GM18519 (cell line): Measurements from ENCODE around the gene DTD1.
A peak's percentile ranks its signal among the peaks of the same experiment; 100 is the strongest.
"Not testable (repeated sequence)": the region's sequence is repeated elsewhere in the genome, so short reads cannot be mapped to it uniquely, and the experiment has no call there.

ENCODE experiments used
- ATAC-seq: cut with Tn5 transposase; IDR thresholded peaks from one replicate; pipeline ENCODE4 v1.9.1; 2021; ENCODE audit warnings: mild to moderate bottlenecking, moderate library complexity; ENCODE audit not compliant: unreplicated experiment, low FRiP score

Gene DTD1

GRCh38 chr20:18780385-18781130, 192.7 kb downstream of the DTD1 start:
- ATAC-seq = no peak

DNA sequence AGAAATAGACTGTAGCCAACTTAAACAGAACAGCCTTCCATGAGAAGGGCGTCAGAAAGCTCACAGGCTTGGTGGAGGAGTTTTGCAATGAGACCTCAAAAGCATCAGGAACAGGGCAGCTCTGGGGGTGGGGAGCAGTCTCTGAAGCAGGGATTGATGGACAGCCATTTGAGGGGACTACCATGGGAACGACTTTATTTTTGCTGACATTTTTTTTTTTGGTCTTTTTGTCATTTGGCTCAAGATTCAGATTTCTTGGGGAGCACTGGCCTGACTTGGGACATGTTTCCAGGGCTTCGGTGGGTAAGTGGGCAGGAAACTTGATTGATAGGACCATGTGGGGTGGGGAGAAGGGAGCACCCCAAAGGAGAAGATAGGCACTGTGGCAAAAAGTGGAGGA, 193.7 kb downstream of the DTD1 start:
- no peak for ATAC-seq

- no peak for ATAC-seq
Observed at GRCh38 chr20:18783385-18783959, 195.6 kb downstream of the DTD1 start.

- not testable (repeated sequence) for ATAC-seq
Observed at GRCh38 chr20:18787046-18787445, 199.2 kb downstream of the DTD1 start.

DNA sequence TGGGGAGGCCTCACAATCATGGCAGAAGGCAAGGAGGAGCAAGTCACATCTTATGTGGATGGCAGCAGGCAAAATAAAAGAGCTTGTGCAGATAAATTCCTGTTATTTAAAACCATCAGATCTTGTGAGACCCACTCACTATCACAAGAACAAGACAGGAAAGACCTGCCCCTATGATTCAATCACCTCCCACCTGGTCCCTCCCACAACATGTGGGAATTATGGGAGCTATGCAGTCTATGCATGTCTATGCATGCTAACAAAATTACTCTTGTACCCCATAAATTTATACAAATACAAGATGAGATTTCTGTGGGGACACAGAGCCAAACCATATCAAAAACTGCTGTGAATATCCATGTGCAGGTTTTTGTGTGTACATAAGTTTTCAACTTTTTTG, 200.2 kb downstream of the DTD1 start:
- ATAC-seq = no peak

GRCh38 chr20:18790787-18791186, 202.9 kb downstream of the DTD1 start:
- ATAC-seq = no peak

- peak; percentile 94 for ATAC-seq
Observed at GRCh38 chr20:18793625-18794427, 206.0 kb downstream of the DTD1 start.

GRCh38 chr20:18794428-18794787, 206.6 kb downstream of the DTD1 start:
- ATAC-seq = no peak

GRCh38 chr20:18795366-18795765, 207.5 kb downstream of the DTD1 start:
- ATAC-seq = no peak

GRCh38 chr20:18796282-18796833, 208.5 kb downstream of the DTD1 start:
- no peak for ATAC-seq

DNA sequence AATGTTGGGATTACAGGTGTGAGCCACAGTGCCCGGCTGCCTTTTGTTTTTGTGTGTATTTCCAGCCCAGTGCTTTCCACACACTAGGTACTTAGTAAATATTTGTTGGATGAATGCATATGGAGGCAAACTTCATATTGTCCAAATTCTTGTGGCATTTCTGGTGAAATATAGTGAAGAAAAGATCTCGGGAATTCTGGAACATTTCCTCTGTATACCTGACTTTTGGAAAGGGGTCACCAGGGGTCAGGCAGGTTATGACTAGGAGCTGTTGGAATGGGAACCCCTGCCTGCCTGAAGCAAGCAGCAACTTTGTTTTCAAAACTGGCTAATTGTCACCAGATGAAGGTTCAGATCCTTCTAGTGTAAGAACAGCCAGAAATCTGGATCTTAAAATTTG, 213.7 kb downstream of the DTD1 start:
- ATAC-seq = no peak

DNA sequence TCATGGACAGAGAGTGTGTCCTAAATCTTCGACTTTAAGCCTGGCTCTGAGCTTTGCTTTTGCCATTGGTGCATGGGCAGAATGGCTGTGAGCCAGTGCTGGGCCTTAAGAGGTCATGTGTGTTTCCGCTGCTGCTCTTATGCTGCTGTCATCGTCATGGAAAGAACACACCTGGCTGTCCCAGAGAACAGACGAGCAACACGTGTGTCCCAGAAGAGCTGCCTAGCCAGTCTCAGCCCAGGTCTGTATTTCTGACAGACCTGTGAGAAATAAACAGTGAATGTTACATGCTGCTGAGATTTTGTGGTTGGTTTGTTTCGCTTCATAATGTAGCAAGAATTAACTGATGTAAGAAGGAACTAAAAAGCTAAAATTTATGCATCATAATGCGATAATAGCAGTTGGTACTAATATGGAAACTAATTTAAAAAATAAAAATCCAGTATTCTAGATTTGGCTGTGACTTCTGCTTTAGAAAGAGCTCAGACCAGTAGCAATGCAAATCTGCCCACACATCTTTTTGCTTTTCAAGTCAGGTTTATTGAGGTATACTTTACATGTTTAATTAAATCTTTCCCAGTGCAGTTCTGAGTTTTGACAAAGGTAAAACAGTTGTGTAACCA, 214.3 kb downstream of the DTD1 start:
- ATAC-seq = peak; percentile 59

- no peak for ATAC-seq
Observed at GRCh38 chr20:18805881-18806280, 218.0 kb downstream of the DTD1 start.

GRCh38 chr20:18808712-18809111, 220.9 kb downstream of the DTD1 start:
- ATAC-seq = no peak

- ATAC-seq = no peak
Observed at GRCh38 chr20:18811186-18811585, 223.3 kb downstream of the DTD1 start.

- ATAC-seq = no peak
Observed at GRCh38 chr20:18811904-18812303, 224.1 kb downstream of the DTD1 start.

DNA sequence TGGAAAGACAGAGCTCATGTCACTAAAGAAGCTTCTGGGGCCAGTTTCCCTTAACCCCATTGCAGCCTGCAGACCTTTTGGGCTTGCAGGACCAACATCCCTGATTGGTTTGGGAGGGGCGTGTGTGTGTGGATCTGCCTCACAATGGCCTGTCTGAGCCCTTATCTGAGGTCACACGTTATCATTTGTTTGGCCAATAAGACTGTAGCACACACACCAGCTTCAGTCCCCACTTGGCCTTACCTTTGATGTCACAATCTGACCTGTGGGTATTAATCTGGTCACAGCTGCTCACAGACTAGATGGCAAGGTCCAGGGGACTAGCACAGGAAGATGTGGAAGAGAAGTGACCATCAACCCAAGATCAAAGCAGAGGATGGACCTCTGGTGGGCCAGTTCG, 225.6 kb downstream of the DTD1 start, which contains the start of gene SCP2D1:
Gene SCP2D1, plus strand, starts transcription at position 301 of the 400 bp plus-strand sequence. Its CDS starts 33 bp downstream, at position 334.
- no peak for ATAC-seq

GRCh38 chr20:18815194-18815942, 227.5 kb downstream of the DTD1 start:
- ATAC-seq = no peak
